Left lung (tissue), 10 donors: ENCODE data around the gene SYCP2L. TPM values are rescaled to one million over a fixed set of nuclear protein-coding genes. Genes with fewer than 3 reads are reported as not detected.
A peak's percentile ranks its signal among the peaks of the same experiment; 100 is the strongest.

Experiments
- ATAC-seq: fragments of 200-7000 bp; cut with Tn5 transposase; one replicate; pipeline ENCODE4 v1.9.1; 2020; ENCODE audit warnings: moderate library complexity
- DNase-seq, 4 donors: peaks; one replicate each; pipeline ENCODE4 v3.0.0-alpha.2; 2013 to 2020
- H3K27ac ChIP-seq, 2 donors: fragments of 200-600 bp; sonication (generic) in 1 of 2; one replicate each; pipeline versions ENCODE4 v1.5.0 to v1.8.0; 2020 to 2021
- H3K27me3 ChIP-seq, 2 donors: fragments of 200-600 bp; sonication (generic) in 1 of 2; one replicate each; pipeline versions ENCODE4 v1.5.0 to v1.8.0; 2020 to 2021
- H3K36me3 ChIP-seq, 2 donors: fragments of 200-600 bp; sonication (generic) in 1 of 2; one replicate each; pipeline versions ENCODE4 v1.5.0 to v1.8.0; 2020 to 2021
- H3K4me1 ChIP-seq, 2 donors: fragments of 200-600 bp; one replicate each; pipeline ENCODE4 v1.8.0; 2021
- H3K4me3 ChIP-seq, 2 donors: fragments of 200-600 bp; sonication (generic) in 1 of 2; one replicate each; pipeline versions ENCODE4 v1.5.0 to v1.8.0; 2020 to 2021; ENCODE audit warnings: mild to moderate bottlenecking in 1 of 2
- H3K9me3 ChIP-seq, 2 donors: fragments of 200-600 bp; sonication (generic) in 1 of 2; one replicate each; pipeline versions ENCODE4 v1.5.0 to v1.8.0; 2020 to 2021
- intact Hi-C, 2 donors: fragments of 100-400 bp; cut with DNase I; formaldehyde crosslinking; loops; one replicate each; pipeline versions ENCODE4 v1.11.2 to v1.14.2; 2022
- polyA plus RNA-seq, 6 donors: library from polyadenylated mRNA; unstranded; fragments of 120-200 nt; gene quantifications; one replicate each; pipeline ENCODE4 v1.2.1, GENCODE V29; 2013; ENCODE audit not compliant: insufficient read length in 6 of 6
- total RNA-seq, 2 donors: library from RNA; stranded (reverse); fragmentation: NEBNext Ultra II Directional; extraction: Animal tissue kit (Norgen Biotek cat#: 25700); gene quantifications; one replicate each; pipeline ENCODE4 v1.2.1, GENCODE V29; 2021
- TF ChIP-seq, protein P1 (sequence below), 2 donors: fragments of 200-600 bp; sonication (generic) in 1 of 2; IDR thresholded peaks; one replicate each; pipeline versions ENCODE4 v1.5.0 to v1.8.0; 2021; ENCODE audit warnings: antibody characterized with exemption in 2 of 2
- donor health status: DM: no; HTN: yes; CAD: no.
- donor health status: DM: no; HTN: no; CAD: no.

Gene SYCP2L
- total and polyA plus RNA-seq, 8 donors = 0.41 to 5.8 (median 4.4) TPM

DNA sequence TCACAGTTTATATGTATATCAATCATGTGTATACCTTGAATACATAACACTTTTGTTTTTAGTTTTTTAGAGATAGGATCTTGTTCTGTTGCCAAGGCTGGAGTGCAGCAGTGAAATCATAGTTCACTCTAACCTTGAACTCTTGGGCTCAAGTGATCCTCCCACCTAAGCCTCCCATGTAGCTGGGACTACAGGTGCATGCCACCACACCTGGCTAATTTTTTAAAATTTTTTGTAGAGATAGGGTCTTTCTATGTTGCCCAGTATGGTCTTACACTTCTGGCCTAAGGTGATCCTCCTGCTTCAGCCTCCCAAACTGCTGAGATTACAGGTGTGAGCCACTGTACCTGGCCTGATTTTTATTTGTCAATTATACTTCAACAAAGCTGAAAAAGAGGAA is 69.9 kb downstream of the SYCP2L start:
- H3K4me3 ChIP-seq = no peak overlapping the region
- H3K4me1 ChIP-seq = no peaks in the 10 kb centered on the region
- no peaks in the 10 kb centered on the region for H3K27me3 ChIP-seq
- H3K9me3 ChIP-seq = no peaks in the 10 kb centered on the region
- ATAC-seq (no peak), DNase-seq (no peak)
- no peak overlapping the region for H3K27ac ChIP-seq
- TF ChIP-seq, protein P1, sequence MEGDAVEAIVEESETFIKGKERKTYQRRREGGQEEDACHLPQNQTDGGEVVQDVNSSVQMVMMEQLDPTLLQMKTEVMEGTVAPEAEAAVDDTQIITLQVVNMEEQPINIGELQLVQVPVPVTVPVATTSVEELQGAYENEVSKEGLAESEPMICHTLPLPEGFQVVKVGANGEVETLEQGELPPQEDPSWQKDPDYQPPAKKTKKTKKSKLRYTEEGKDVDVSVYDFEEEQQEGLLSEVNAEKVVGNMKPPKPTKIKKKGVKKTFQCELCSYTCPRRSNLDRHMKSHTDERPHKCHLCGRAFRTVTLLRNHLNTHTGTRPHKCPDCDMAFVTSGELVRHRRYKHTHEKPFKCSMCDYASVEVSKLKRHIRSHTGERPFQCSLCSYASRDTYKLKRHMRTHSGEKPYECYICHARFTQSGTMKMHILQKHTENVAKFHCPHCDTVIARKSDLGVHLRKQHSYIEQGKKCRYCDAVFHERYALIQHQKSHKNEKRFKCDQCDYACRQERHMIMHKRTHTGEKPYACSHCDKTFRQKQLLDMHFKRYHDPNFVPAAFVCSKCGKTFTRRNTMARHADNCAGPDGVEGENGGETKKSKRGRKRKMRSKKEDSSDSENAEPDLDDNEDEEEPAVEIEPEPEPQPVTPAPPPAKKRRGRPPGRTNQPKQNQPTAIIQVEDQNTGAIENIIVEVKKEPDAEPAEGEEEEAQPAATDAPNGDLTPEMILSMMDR (IDR thresholded peaks at IDR 0.05) = no peak
- no peaks in the 10 kb centered on the region for H3K36me3 ChIP-seq
- intact Hi-C loops = no loop called here

DNA sequence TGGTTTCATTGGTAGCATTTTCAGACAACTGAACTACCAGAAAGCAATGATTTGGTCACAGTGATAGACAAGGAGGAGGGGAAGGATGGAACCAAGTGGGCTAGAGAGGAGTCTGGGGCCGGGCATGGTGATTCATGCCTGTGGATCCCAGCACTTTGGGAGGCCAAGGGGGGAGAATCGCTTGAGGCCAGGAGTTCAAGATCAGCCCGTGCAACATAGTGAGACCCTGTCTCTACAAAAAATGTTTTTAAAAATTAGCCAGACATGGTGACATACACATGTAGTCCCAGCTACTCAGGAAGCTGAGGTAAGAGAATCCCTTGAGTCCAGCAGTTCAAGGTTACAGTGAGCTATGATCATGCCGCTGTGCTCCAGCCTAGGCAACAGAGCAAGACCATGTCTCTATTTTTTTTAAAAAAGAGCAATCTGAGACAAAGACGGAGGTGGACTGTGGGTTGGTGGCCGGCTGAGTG is 70.6 kb downstream of the SYCP2L start:
- intact Hi-C loops = no loop called here
- no peak for ATAC-seq
- no peak overlapping the region for H3K4me3 ChIP-seq

DNA sequence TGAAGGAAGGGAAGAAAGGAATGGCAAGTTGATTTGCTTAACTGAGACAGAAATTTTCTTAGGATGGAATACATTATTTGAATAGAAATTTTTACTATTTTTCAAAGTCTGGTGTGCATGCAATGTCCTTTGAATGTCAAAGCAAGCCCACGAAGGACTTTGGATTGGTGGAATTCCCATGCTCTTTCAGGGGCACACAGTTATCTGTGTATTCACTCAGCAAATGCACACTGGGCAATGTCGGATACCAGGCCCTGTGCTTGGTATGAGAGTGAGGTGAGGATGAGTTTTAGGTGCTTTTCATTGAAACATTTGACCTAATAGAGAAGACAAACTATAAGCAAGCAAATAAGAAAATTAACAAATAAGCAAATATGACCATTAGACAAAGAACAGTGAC is 73.3 kb downstream of the SYCP2L start:
- Histone ChIP-seq H3K27me3 (no peaks in the 10 kb centered on the region), H3K4me1 (no peaks in the 10 kb centered on the region), H3K36me3 (no peaks in the 10 kb centered on the region), H3K9me3 (no peaks in the 10 kb centered on the region), H3K27ac (no peak overlapping the region), H3K4me3 (no peak overlapping the region)
- TF ChIP-seq, protein P1 (IDR thresholded peaks at IDR 0.05) = no peak
- intact Hi-C loops = no loop called here
- ATAC-seq (no peak), DNase-seq (no peak)

More for the DNA sequence above, 70.6 kb downstream of the SYCP2L start:
- Histone ChIP-seq H3K36me3 (no peaks in the 10 kb centered on the region), H3K27ac (no peak overlapping the region), H3K27me3 (no peaks in the 10 kb centered on the region), H3K9me3 (no peaks in the 10 kb centered on the region), H3K4me1 (no peaks in the 10 kb centered on the region)
- TF ChIP-seq, protein P1 (IDR thresholded peaks at IDR 0.05) = no peak
- DNase-seq = no peak

- DNase-seq (no peak), ATAC-seq (no peak)
- H3K4me1 ChIP-seq = no peaks in the 10 kb centered on the region
- H3K4me3 ChIP-seq = no peak overlapping the region
- H3K36me3 ChIP-seq = no peaks in the 10 kb centered on the region
- TF ChIP-seq, protein P1 (IDR thresholded peaks at IDR 0.05) = no peak
- intact Hi-C loops = no loop called here
- H3K9me3 ChIP-seq = peaks cover 0 to 11% of the 10 kb centered on the region in 2 donors
- no peaks in the 10 kb centered on the region for H3K27me3 ChIP-seq
- no peak overlapping the region for H3K27ac ChIP-seq
These were observed 75.0 kb downstream of the SYCP2L start for GRCh38 chr6:10961837-10962236.

DNA sequence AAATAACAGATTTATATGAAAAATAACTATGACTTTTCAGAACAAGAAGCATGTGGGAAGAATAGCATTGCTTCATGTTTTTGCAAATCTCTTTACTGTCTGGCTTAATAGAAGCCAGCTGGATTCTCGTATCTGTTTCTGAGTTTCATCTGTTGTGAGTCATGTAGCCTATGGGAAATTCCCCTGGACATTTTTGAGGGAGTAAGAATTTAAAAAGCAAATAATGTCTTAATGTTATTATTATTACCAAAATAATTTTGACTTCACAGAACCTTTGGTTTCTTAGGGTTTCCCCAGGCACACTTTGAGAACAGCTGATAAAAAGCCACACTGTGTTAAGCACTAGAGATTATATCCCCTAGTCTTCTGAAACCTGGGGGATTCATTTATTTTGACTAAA is 75.8 kb downstream of the SYCP2L start:
- Histone ChIP-seq H3K27ac (no peak overlapping the region), H3K27me3 (no peaks in the 10 kb centered on the region), H3K4me3 (no peak overlapping the region), H3K9me3 (peaks cover 0 to 14% of the 10 kb centered on the region in 2 donors), H3K36me3 (no peaks in the 10 kb centered on the region), H3K4me1 (no peaks in the 10 kb centered on the region)
- TF ChIP-seq, protein P1 (IDR thresholded peaks at IDR 0.05) = no peak
- intact Hi-C loops = no loop called here
- peak; percentile 55 for ATAC-seq
- DNase-seq = peak in 2 of 4 donors; percentile 10 to 35
